DND-41 (cell line): ENCODE data around the gene RUNX1.

Source experiments
- CTCF ChIP-seq: IDR thresholded peaks from 2 replicates; pipeline ENCODE4 v1.5.1; 2012; ENCODE audit warnings: borderline replicate concordance, low read length, moderate library complexity, mild to moderate bottlenecking; ENCODE audit not compliant: poor library complexity, severe bottlenecking; ENCODE audit errors: extremely low read depth
- EZH2 ChIP-seq: IDR thresholded peaks from 3 replicates; pipeline ENCODE4 v1.6.1; 2012; ENCODE audit warnings: borderline replicate concordance, low read depth, mild to moderate bottlenecking, moderate library complexity, low read length, inconsistent platforms; ENCODE audit not compliant: severe bottlenecking

- TF ChIP-seq CTCF, result no peak
- no peak for TF ChIP-seq EZH2
Measured at GRCh38 chr21:34904526-34905217, 144.4 kb downstream of the RUNX1 start.
